Fibroblast of mammary gland (primary cell): ENCODE data around the gene LPIN3.

ENCODE experiments used
- DNase-seq: peaks from one replicate; pipeline ENCODE4 v3.0.0-alpha.2; 2010; ENCODE audit warnings: low read depth
- H3K4me3 ChIP-seq: 2 replicates; pipeline ENCODE4 v1.5.1; 2011; ENCODE audit warnings: low read depth, mild to moderate bottlenecking, low read length, moderate library complexity; ENCODE audit not compliant: control insufficient read depth
- CTCF ChIP-seq: conservative IDR thresholded peaks from 2 replicates; pipeline ENCODE4 v1.5.1; 2011; ENCODE audit warnings: low read depth, low read length, inconsistent platforms; ENCODE audit not compliant: control insufficient read depth, insufficient read depth

Gene LPIN3

GRCh38 chr20:41370176-41370575, 29.6 kb downstream of the LPIN3 start:
- no peak for DNase-seq
- no peak overlapping the region for H3K4me3 ChIP-seq
- no peak for TF ChIP-seq CTCF

GRCh38 chr20:41371371-41371770, 30.8 kb downstream of the LPIN3 start:
- H3K4me3 ChIP-seq = no peak overlapping the region
- TF ChIP-seq CTCF = no peak
- DNase-seq = no peak

DNA sequence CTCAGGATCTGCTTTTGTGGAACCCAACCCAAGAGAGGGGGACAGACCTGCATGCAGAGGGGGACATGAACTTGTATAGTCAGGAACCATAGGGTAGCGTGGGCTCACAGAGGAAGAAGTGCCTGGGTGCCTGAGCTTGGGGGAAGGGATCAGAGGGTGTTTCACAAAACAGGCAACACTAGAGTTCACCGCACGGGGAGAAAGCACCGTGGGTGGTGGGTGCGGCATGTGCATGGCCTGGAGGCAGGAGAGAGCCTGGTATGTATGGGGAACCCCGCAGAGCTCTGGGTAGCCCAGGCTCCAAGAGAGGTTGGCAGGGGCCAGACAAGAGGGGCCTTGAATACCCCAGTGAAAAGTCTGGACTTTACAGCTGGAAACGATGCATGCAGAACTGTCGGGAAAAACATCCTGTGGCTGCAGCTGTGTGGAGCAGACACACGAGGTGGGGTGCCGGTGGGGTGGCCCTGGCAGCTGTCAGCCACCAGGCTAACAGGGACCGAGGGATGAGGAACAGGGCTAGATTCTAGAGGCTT, 32.7 kb downstream of the LPIN3 start:
- DNase-seq = no peak
- H3K4me3 ChIP-seq = no peak overlapping the region
- no peak for TF ChIP-seq CTCF

GRCh38 chr20:41373931-41374920, 33.6 kb downstream of the LPIN3 start:
- TF ChIP-seq CTCF = no peak
- no peak for DNase-seq

GRCh38 chr20:41375846-41376245, 35.2 kb downstream of the LPIN3 start:
- TF ChIP-seq CTCF = no peak
- H3K4me3 ChIP-seq = no peak overlapping the region
- DNase-seq = no peak

More at GRCh38 chr20:41373931-41374920, 33.6 kb downstream of the LPIN3 start:
- no peak overlapping the region for H3K4me3 ChIP-seq

- no peak overlapping the region for H3K4me3 ChIP-seq
- DNase-seq = no peak
- TF ChIP-seq CTCF = no peak
Measured at GRCh38 chr20:41376349-41376748, 35.7 kb downstream of the LPIN3 start.
